Liver (tissue), 3 donors: ENCODE data around the gene IFT122.

Experiments
- FOXA1 ChIP-seq: IDR thresholded peaks from 2 replicates; pipeline ENCODE4 v1.6.1; 2016; ENCODE audit warnings: antibody characterized with exemption
- GABPA ChIP-seq, 2 donors: IDR thresholded peaks in 1 of 2; conservative IDR thresholded peaks in 1 of 2; 2 replicates each; pipeline ENCODE4 v1.6.1; 2016; ENCODE audit warnings: antibody characterized with exemption in 2 of 2, mild to moderate bottlenecking in 1 of 2, moderate library complexity in 1 of 2
- HNF4A ChIP-seq, 2 donors: conservative IDR thresholded peaks; 2 replicates each; pipeline ENCODE4 v1.6.1; 2016; ENCODE audit warnings: antibody characterized with exemption in 2 of 2, mild to moderate bottlenecking in 2 of 2
- HNF4G ChIP-seq: IDR thresholded peaks from 2 replicates; pipeline ENCODE4 v1.6.1; 2016; ENCODE audit warnings: antibody characterized with exemption
- NR2F2 ChIP-seq: IDR thresholded peaks from 2 replicates; pipeline ENCODE4 v1.6.1; 2016; ENCODE audit warnings: antibody characterized with exemption
- RAD21 ChIP-seq, 2 donors: IDR thresholded peaks; 2 replicates each; pipeline ENCODE4 v1.6.1; 2016; ENCODE audit warnings: antibody characterized with exemption in 2 of 2, mild to moderate bottlenecking in 2 of 2
- RXRA ChIP-seq, 2 donors: IDR thresholded peaks; 2 replicates each; pipeline ENCODE4 v1.6.1; 2017 to 2018; ENCODE audit warnings: antibody characterized with exemption in 2 of 2, mild to moderate bottlenecking in 1 of 2
- SP1 ChIP-seq: IDR thresholded peaks from 2 replicates; pipeline ENCODE4 v1.6.1; 2018; ENCODE audit warnings: antibody characterized with exemption, mild to moderate bottlenecking
- TAF1 ChIP-seq: conservative IDR thresholded peaks from 2 replicates; pipeline ENCODE4 v1.6.1; 2016; ENCODE audit warnings: antibody characterized with exemption, mild to moderate bottlenecking
- TF ChIP-seq, protein P1 (sequence below): fragments of 150-350 bp; IDR thresholded peaks from 2 replicates; pipeline ENCODE4 v1.5.1; 2017; ENCODE audit warnings: improper control_type of control experiment, low read depth, low read length; ENCODE audit not compliant: missing input control
- TF ChIP-seq, protein P2 (sequence below): IDR thresholded peaks from 2 replicates; pipeline ENCODE4 v1.6.1; 2016; ENCODE audit warnings: antibody characterized with exemption
- TF ChIP-seq, protein P3 (sequence below): IDR thresholded peaks from 2 replicates; pipeline ENCODE4 v1.6.1; 2016; ENCODE audit warnings: antibody characterized with exemption
- TF ChIP-seq, protein P4 (sequence below): IDR thresholded peaks from 2 replicates; pipeline ENCODE4 v1.6.1; 2016; ENCODE audit warnings: antibody characterized with exemption, mild to moderate bottlenecking
- donor health status: healthy.
- donor health status: healthy.

DNA sequence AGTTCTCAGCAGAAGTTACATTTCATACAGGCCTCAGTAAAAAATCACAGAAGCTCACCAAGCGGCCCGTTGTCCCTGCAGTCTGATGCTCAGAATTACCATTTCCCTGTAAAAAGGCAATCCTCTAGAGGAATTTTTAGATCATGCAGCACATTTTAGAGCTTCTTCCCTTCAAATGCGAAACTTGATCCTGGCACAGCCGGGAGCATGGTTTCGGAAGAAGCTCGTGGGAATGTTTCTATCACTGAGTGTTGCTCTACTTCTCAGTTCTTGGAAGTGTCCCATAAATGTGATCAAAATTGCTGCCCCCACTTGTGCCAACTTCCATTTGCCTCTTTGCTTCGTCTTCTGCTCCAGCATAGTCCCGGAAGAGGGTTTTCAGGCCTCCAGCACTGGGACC is 99.2 kb downstream of the IFT122 start:
- no peak for TF ChIP-seq HNF4G
- TF ChIP-seq, protein P1, sequence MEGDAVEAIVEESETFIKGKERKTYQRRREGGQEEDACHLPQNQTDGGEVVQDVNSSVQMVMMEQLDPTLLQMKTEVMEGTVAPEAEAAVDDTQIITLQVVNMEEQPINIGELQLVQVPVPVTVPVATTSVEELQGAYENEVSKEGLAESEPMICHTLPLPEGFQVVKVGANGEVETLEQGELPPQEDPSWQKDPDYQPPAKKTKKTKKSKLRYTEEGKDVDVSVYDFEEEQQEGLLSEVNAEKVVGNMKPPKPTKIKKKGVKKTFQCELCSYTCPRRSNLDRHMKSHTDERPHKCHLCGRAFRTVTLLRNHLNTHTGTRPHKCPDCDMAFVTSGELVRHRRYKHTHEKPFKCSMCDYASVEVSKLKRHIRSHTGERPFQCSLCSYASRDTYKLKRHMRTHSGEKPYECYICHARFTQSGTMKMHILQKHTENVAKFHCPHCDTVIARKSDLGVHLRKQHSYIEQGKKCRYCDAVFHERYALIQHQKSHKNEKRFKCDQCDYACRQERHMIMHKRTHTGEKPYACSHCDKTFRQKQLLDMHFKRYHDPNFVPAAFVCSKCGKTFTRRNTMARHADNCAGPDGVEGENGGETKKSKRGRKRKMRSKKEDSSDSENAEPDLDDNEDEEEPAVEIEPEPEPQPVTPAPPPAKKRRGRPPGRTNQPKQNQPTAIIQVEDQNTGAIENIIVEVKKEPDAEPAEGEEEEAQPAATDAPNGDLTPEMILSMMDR, result no peak
- no peak for TF ChIP-seq NR2F2
- no peak for TF ChIP-seq SP1
- no peak for TF ChIP-seq RAD21 (IDR thresholded peaks at IDR 0.05)
- no peak for TF ChIP-seq HNF4A (conservative IDR thresholded peaks at IDR 0.05)
- TF ChIP-seq, protein P2, sequence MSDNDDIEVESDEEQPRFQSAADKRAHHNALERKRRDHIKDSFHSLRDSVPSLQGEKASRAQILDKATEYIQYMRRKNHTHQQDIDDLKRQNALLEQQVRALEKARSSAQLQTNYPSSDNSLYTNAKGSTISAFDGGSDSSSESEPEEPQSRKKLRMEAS, result no peak
- TF ChIP-seq TAF1, result no peak
- TF ChIP-seq FOXA1, result no peak
- no peak for TF ChIP-seq GABPA (IDR thresholded peaks at IDR 0.05 in 1 of 2, conservative IDR thresholded peaks at IDR 0.05 in 1 of 2)
- TF ChIP-seq, protein P3, sequence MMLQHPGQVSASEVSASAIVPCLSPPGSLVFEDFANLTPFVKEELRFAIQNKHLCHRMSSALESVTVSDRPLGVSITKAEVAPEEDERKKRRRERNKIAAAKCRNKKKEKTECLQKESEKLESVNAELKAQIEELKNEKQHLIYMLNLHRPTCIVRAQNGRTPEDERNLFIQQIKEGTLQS, result no peak
- TF ChIP-seq, protein P4, sequence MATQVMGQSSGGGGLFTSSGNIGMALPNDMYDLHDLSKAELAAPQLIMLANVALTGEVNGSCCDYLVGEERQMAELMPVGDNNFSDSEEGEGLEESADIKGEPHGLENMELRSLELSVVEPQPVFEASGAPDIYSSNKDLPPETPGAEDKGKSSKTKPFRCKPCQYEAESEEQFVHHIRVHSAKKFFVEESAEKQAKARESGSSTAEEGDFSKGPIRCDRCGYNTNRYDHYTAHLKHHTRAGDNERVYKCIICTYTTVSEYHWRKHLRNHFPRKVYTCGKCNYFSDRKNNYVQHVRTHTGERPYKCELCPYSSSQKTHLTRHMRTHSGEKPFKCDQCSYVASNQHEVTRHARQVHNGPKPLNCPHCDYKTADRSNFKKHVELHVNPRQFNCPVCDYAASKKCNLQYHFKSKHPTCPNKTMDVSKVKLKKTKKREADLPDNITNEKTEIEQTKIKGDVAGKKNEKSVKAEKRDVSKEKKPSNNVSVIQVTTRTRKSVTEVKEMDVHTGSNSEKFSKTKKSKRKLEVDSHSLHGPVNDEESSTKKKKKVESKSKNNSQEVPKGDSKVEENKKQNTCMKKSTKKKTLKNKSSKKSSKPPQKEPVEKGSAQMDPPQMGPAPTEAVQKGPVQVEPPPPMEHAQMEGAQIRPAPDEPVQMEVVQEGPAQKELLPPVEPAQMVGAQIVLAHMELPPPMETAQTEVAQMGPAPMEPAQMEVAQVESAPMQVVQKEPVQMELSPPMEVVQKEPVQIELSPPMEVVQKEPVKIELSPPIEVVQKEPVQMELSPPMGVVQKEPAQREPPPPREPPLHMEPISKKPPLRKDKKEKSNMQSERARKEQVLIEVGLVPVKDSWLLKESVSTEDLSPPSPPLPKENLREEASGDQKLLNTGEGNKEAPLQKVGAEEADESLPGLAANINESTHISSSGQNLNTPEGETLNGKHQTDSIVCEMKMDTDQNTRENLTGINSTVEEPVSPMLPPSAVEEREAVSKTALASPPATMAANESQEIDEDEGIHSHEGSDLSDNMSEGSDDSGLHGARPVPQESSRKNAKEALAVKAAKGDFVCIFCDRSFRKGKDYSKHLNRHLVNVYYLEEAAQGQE, result no peak
- TF ChIP-seq RXRA (IDR thresholded peaks at IDR 0.05), result no peak
